Islet precursor cell (in vitro differentiated cells): Measurements from ENCODE around the gene GINM1.

Experiments used
- DNase-seq: peaks from one replicate; pipeline ENCODE4 v3.0.0-alpha.2; 2018

GINM1 gene

DNA sequence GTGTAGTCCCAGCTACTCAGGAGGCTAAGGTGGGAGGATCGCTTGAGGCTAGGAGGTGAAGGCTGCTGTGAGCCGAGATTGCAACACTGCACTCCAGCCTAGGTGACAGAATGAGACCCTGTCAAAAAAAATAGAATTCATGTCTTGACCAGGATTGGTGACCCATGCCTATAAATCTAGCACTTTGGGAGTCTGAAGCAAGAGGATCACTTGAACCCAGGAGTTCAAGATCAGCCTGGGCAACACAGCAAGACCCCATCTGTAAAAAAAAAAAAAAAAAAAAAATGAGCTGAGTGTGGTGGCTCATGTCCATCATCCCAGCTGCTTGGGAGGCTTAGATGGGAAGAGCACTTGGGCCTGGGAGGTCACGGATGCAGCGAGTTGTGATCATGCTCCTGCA is 34.3 kb downstream of the GINM1 start:
- no peak for DNase-seq

DNA sequence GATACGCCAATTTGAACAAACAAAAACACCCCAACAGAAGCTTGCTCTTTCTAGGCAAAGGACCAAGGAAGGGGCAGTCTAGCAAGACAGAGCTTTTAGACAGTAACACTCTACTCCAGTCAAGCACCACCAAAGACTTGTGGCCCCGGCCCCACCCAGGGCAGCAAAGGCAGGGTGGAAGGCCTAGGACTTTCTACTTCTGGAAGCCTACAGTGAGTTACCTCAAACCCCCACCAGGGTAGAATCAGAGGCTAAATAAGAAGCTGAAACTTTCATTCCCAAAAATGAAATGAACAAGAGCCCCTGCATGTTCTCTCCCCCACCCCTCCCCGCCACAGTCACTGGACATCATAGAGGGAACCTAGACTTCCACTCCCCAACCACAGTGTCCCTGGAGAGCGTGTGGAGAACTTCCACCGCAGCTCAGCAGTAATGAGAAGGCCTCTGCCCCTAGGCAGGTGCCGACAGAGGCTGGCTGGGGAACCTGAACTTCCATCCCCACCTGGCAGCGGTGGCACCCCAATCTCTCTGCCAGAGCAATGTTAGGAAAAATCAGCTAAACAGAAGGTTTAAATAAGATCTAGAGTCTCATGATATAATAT is 42.3 kb downstream of the GINM1 start:
- no peak for DNase-seq

GRCh38 chr6:149614337-149614736 is 48.2 kb downstream of the GINM1 start:
- no peak for DNase-seq

DNA sequence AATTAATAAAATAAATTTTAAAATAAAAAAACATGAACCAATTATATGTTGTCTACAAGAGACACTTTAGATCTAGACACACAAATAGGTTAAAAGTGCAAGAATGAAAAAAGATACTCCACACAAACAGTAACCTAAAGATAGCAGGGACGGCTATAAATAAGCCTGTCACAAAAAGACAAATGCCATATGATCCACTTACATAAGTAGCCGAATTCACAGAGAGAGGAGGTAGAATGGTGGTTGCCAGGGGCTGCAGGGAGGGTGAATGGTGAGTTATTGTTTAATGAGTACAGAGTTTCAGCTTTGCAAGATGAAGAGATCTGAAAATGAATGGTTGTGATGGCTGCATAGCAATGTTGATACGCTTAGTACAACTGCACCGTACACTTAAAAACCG is 49.6 kb downstream of the GINM1 start:
- no peak for DNase-seq

DNA sequence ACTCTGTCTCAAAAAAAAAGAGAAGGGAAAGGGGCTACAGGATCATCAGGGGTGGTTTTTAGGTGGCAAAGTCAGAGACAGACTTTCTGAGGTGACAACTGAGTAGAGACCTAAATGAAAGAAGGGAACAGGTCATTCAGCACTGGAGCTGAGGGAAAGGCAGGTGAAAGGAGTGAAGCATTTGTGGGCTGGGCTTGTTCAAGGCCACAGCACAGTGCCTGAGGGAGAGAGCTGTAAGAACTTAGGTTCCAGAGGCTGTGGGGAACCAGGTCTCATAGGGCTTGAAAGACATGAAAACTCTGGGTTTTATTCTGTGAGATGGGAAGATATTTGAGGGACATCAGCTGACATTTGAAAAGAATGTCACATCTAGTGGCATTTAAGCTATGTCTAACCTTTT is 61.5 kb downstream of the GINM1 start:
- no peak for DNase-seq

DNA sequence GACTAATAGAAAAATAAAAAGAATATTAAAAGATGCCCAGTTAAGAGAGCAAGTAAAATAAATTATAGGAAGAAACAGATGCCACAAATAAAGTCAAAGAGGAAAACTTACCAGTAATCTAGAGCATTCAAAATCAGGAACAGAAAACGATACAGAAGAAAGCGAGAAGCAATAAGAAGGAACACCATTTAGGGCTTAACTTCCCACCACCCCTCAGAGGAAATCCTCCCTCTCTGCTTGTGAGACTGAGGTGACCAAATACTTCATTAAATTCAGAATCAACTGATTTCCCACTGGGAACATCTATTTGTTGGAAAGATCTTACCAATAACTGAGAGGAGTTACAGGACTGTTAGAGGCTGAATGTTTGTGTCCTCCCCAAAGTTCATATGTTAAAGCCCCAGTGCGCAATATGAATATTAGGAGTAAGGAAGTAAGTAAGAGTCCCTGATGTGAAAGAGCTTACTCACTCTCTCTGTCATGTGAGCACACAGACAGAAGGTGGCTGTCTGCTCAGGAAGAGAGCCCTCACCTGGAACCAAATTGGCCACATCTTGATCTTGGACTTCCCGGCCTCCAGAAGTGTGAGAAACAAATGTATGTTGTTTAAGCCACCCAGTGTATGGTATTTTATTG is 62.8 kb downstream of the GINM1 start:
- no peak for DNase-seq

DNA sequence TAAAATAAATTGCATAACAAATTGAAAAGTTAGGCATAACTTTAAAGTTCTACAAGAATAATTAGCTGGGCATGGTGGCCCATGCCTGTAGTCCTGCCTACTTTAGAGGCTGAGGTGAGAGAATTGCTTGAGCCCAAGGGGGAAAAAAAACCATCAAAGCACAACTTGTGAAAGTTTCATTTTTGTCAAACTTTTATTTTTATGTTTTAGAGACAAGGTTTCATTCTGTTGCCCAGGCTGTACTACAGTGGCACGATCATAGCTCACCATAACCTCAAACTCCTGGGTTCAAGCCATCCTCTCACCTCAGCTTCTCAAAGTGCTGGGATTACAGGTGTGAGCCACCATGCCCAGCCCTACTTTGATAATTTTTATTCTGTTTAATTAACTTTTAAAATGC is 68.1 kb downstream of the GINM1 start:
- DNase-seq, result no peak

GRCh38 chr6:149636124-149636523 is 69.9 kb downstream of the GINM1 start:
- DNase-seq, result no peak
